NCI-H69 (cell line): ENCODE measurements around the gene OR6B1.
"Not testable (repeated sequence)": the region's sequence is repeated elsewhere in the genome, so short reads cannot be mapped to it uniquely, and the experiment has no call there.

Experiments
- DNase-seq: peaks from one replicate; lab custom pipeline; 2025; lab: John Stamatoyannopoulos, UW

OR6B1 gene

DNA sequence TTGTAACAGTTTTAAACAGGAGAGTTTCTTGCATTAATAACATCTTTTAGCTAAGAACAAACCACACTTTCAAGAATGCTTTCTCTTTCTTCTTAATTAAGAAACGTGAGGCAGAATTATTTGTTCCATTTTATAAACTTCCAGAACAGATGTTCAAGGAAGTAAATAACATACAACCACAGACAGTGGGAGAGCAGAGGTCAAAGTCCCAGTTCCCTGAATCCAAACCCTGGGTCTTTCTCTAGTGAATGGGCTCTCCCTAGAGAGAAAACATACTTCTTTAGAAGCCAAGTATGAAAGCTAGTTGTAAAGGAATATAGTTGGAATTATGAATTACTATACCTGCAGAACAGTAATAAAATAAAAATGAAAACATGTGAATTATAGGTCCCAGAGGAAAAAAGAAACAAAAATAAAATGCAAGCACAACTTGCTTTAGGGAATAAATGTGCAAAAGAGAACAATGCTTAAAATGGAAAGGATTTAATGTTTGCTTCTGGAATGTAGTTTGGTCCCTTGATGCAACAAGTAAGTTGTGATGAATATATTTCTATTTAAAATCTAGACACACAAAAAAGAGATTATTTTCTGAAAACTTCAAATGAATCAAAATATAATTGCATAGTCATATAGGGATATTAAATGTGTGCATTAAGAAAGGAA lies 6.0 kb downstream of the OR6B1 start:
- DNase-seq: no peak

DNA sequence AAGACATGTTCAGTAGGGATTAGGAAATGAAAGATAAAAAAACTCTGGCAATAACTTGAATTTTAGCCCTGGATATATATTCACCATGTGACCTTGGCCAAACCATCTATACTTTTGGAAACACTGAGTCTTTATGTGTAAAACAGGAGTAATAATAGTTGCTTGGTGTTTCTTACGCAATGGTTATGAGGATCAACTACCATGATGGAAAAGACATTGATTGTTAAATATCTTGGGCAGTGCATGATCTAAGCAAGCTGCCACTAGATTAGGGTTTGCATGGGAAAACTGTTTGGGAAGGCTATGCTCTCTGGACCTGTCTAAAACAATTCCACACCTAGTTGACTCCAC lies 6.5 kb downstream of the OR6B1 start:
- no peak for DNase-seq

DNA sequence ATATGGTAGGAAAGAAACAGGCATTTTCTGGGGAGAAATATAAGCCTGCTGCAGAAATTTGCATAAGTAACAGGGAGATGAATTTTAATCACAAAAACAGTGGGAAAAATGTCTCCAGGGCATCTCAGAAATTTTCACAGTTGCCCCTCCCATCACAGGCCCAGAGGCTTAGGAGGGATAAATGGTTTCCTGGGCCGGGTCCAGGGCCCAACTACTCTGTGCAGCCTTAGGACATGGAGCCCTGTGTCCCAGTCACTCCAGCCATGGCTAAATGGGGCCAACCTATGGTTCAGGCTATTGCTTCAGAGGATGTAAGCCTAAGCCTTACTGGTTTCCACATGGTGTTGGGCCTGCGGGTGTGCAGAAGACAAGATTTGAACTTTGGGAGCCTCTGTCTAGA lies 9.2 kb downstream of the OR6B1 start:
- DNase-seq: no peak

DNA sequence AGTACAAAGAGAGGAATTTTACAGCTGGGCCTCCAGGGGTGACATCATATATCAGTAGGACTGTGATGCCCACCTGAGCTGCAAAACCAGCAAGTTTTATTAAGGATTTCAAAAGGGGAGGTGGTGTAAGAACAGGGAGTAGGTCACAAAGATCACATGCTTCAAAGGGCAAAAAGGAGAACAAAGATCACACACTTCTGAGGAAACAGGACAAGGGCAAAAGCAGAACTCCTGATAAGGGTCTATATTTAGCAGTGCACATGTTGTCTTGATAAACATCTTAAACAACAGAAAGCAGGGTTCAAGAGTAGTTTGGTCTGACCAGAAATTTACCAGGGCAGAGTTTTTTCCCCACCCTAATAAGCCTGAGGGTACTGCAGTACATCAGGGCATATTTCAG lies 9.9 kb downstream of the OR6B1 start:
- not testable (repeated sequence) for DNase-seq

DNA sequence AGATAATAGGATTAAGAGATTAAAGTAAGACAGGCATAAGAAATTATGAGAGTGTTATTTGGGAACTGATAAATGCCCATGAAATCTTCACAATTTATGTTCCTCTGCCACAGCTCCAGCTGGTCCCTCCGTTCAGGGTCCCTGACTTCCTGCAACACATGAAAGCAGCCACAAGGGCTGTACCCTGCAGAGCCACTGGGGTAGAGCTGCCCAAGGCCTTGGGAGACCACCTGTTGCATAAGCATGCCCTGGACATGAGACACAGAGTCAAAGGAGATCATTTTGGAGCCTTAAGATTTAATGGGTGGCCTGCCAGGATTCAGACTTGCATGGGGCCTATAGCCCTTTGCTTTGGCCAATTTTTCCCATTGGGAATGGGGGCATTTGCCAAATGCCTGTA lies 10.7 kb downstream of the OR6B1 start:
- DNase-seq: not testable (repeated sequence)

DNA sequence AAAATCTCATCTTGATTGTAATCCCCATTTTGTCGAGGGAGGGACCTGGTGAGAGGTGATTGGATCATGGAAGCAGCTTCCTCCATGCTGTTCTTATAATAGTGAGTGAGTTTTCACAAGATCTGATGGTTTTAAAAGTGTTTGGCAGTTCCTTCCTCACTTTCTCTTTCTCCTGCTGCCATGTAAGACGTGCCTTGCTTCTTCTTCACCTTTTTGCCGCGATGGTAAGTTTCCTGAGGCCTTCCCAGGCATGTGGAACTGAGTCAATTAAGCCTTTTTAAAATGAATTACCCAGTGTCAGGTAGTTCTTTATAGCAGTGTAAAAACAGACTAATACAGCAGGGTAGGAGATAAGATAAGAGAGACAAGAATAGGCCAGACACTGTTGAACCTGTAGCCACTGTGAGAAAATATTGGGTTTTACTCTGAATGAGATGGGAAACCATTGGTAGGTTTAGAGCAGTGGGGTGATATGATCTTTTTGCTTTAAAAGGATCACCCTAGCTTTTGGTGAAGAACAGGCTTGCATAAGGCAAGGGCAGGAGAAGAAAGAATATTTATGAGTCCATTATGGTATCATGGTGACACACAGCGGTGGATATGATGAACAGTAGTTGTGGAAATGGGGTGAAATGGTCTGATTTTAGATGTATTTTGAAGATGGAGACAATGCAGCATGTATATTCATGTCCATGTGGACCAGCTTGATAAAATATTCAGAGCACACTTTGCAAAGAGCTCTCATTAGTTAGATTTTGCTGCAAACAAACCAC lies 11.5 kb downstream of the OR6B1 start:
- no peak for DNase-seq

DNA sequence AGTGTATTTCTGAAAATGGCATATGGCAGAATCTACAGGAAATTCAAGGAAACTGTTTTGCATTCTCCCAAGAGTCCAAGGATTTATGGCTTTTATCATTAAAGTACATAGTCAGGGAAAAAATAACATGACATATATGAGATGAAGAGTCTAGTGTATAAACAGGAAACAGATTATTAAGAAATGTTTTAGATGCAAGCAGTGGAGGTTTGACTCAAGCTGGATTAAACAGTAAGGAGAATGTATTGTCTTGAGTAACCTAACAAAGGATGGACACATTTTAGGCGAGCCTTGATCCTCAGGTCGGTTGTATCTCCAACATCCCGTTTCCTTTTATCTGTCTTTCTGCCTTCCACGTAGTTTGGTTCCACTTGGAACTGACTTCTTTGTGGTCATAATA lies 17.9 kb downstream of the OR6B1 start:
- DNase-seq: no peak

DNA sequence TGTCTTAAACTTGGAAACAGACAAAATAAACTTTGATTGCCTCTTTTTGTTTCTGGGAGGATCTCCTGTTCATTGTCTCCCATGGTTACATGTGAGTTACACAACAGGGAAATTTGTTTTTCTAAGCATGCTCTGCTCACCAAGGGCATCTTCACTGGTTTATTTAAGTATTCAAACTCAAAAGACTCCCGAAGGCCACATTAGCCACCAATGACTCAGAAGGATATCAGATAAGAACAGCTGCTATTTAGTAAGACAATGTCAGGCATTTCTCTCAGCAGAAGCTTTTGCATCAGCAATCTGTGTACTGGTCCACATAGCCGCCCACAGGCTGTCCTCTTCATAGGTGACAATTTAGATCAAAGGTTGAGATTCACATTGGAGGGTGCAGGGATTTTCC lies 19.3 kb downstream of the OR6B1 start:
- DNase-seq: no peak

DNA sequence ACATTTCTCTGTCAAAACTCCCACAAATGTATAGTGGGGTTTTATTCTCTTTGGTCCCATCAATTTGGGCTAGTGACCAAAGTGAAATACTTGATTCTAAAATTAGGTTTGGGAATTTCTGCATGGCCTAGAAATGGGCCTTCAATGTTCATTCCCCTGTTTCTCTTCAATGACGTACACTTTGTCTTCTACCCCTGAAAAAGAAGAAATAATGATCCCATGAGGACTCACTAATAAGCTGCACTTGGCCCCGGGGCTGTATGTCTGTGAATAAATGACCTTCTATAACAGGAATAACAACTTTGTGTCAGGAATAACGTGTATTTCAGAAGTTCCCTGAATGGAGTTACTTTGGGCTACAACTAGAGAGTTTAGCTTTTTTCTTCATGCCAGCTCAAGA lies 20.2 kb downstream of the OR6B1 start:
- no peak for DNase-seq

DNA sequence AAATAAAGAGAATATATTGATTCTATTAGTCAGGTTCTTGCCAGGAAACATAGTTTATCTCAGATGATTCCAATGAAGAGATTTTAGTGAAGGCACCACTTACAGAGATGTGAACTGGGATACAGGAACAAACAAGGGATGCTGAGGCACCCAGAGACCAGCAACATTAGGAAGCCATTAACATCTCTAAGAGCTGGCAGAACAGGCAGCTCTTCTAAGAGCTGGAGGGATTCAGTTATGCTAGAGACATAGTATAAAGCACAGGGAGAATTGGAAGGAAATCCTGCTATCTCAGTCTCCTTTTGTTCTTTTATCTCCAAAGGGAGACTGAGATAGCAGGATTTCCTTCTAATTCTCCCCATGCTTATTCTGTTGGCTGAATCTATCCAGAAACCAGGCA lies 22.0 kb downstream of the OR6B1 start:
- DNase-seq: no peak

DNA sequence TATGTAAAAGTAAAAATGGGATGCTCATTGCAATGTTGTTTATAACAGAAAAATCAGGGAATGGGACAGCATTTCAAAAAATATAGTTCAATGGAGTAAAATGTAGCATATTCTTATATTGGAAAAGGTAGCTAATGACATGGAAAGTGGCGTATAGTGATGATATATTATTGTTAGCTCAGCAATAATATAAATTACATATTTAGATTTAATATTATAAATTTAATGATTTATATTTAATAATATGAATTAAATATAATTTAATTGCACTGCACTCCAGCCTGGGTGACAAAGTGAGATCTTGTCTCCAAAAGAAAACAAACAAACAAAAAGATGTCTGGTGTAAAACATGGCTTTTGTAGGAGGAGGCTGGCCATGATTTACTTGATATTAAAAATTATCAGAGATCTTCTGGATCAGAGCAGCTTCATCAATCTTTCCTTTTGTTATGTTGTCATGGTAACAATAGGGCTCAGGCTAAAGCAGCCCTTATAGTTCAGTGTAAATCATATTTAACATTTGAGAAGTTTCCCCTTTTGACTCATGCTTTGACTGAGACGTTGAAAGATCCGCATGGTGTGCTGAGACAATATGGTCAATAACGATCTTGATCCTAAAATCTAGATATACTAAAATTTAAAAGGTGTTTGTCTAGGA lies 23.2 kb downstream of the OR6B1 start:
- DNase-seq: no peak

DNA sequence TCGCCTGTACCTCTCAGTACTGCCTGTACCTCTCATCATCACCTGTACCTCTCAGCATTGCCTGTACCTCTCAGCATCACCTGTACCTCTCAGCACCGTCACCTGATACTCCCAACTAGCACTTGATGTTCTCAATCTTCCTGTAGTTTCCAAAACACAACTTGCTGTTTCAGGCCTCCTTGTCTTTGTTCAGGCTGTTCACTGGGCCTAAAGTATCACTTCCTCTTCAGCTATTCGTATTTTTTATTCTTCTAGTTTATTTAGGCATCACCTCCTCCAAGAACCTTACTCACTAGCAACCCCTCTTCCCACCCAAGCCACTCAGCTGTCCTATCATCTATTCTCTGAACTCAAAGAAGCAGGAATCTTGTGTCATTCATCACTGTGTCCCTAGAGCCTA lies 24.1 kb downstream of the OR6B1 start:
- no peak for DNase-seq

DNA sequence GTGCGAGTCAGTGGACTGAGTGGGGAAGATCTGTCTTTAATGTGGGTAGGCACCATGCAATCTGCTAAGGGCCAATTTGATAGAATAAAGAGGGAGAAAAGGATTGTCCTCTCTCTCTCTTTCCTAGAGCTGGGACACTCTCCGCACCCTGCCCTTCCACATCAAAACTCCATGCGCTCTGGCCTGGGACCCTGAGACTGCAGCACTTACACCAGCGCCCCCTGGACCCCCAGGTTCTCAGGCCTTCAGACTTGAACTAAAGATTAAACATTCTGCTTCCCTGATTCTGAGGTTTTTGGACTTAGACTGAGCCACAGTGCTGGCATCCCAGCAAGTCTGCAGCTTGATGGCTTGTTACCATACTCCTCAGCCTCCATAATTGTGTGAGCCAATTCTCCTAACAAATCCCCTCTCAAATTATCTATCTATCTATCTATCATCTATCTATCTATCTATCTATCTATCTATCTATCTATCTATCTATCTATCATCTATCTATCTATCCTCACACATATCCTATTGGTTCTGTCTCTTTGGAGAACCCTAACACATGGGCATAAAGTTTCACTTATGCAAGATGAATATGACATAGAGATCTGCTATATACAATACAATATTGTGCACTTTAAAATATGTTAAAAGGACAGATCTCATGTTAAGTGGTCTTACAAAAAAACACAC lies 26.2 kb downstream of the OR6B1 start:
- DNase-seq: no peak

DNA sequence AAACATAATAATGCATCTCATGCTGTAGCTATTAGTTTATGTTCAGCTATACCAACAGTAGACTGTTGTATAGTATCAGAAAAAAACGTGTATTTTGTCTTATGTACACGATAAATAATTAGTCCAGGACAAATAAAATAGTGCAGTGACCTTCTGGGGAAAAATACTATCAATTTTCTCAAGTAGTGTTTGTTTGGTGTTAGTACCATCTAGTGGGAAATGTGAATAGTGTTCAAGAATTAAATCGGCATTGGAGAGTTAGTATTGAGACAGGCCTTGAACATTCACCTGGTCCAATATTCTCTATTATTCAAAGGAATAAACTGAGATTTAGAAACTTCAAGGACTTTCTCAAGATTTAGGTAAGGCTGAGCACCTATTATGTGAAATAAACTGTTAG lies 26.9 kb downstream of the OR6B1 start:
- peak; percentile 5 for DNase-seq

DNA sequence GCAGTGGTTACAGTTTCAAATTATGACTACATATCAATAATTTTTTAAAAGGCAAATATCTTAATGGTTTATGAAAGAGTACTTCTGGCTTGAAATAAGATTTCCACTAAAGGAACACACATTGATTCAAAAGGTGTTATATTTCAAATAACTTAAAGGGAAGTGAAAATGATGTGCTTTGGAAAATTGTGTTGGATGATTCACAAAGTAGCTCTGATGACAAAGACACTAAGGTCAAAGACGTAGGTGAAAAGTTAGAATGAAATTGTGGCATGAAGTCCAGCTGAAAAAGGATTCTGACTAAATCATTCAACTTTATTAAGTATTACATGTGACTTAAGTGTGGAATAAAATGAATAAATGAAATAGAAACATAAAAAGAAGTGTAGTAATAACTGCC lies 27.9 kb downstream of the OR6B1 start:
- DNase-seq: no peak

DNA sequence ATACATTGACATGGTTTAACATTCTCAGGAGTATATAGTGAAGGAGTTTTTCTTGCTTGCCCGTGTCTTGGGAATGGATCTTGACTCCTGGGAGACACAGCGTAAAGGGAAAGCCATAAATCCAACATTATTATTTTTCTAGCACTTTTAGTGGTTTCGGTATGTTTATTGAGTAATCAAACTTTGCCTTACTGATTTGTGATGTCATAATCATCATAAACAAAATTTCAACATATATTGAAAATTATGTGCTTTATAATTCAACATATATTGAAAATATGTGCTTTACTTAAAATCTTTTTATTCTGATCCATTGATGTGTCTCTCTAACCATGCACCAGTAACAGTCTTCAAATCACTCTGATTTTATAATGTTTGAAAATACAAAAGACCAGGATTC lies 28.4 kb downstream of the OR6B1 start:
- no peak for DNase-seq

DNA sequence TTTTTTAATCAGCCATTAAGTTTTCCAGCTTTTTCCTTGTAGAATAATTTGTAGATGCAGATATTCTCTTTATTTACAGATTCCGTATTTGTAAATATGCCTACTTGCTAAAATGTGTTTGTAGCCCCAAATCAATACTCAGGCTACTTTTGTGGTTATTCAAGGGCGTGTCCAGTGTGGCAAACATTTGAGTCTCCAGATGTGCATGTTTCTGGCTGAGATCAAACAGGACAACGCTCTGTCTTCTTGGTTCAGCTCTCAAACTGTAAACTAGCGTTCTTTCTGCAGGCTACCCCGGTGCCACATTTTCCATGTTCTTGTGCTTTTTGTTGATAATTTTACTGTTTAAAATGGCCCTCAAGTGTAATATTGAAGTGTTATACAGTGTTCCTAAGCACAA lies 32.4 kb downstream of the OR6B1 start:
- DNase-seq: no peak

DNA sequence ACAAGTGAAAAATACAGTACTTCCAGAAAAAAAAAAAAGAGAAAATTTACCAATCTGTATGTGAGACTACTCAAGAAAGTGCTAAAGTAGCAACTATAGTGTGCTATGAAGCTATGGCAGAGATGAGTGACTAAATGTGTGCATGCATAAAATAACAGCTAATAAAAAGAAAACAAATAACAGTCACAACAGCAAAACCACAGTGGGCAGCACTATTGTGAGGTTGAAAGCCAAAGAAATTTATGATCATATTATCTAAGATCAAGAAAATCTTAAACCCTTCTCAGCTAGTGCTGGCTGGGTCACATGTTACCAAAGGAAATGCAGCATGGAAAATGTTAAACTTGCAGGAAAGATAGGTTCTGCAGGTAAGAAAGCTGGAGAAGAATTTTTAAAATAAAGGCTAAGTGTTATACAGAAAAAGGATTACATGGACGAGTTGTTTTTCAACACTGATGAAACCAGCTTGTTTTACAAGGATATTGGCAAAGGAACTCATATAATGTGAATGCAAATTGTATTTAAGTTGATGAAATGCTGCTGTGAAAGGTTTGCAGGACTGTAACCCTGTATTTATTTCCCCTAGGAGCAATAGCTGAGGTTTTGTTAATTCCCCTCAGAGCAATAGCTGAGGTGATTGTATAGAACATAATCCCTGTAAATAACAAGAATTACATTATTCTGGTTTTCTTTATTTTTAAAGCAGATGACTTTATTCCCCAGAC lies 33.0 kb downstream of the OR6B1 start:
- DNase-seq: no peak

DNA sequence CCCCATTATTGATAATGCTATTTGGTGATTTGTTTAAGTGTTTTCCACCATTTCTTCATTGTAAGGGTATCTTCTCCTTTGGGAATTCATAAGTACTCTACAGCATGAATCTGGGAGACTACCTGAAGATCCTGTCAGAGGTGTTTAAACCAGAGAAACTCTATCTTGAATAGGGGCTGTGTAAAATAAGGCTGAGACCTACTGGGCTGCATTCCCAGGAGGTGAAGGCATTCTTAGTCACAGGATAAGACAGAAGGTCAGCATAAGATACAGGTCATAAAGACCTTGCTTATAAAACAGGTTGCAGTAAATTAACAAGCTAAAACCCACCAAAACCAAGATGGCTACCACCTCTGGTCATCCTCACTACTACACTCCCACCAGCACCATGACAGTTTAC lies 35.3 kb downstream of the OR6B1 start:
- no peak for DNase-seq

DNA sequence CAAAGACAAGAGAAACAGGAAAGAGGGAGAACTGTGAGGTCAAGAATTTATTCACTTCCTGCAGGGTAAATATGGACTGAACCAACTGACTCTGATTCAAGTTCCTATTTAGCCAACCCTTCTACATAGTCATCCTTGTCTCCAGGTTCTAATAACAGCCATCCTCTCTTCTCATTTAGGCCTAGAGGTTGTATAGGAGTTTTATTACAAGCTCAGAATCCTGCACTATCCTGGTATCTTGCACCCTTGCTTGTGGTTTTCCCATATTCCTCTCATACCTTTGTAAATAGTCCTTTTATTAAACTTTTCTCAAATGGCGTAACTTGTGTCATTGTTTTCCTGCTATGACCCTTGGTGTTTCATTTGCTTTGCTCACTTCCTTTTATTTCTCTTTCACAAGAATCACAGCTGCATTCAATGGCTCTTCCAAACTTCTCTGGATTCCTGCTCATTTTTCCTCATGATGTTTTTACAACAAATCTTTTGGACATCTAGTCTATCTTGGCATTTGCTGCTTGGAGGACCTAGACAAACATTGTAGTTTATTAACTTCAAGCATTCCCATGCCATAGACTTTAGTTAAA lies 36.3 kb downstream of the OR6B1 start:
- DNase-seq: no peak

DNA sequence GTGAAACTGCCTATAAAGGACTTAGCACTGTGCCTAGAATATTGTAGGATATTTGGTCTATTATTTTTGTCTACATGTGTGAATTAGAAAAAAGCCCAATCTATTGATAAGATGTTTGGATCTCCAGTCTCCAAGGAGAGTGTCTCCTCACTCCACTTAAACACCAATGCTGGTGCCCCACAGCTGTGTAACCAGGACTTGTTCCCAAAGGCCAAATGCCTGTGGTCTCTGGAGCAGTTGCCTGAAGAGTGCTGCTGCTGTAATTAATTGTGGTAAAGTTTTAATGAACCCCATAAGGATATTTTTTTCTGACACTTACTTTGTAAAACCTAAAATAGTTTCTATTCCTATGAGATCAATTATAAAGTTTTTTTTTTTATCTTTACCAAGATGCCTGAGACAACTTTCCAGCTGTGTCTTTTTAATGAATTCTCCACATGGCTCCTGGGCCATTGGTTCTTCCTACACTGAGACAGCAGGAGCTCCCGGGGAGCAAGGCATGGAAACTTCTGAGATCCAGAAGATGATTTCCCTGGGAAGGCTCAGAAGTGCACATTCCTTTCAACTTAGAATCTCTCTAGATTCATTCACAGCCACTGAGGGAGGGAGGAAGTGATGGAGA lies 37.4 kb downstream of the OR6B1 start:
- DNase-seq: no peak
